ENCODE measurements around the gene LAMP1.

Gene LAMP1

DNA sequence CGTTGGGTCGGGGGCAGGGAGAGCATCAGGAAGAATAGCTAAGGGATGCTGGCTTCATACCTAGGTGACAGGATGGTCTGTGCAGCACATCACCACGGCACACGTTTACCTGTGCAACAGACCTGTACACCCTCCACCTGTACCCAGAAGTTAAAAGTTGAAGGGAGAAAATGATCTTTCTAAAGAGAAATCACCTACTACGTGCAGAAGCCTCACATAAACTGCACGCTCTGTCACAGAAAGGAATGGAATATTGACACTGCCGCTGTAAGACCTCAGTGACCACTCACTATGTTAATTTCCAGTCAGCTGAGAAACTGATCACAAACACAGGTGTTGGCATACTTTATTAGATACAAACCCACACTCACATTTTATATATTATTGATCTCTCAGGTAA is 26.8 kb downstream of the LAMP1 start:
- H3K79me2 ChIP-seq (ENCODE audit: control insufficient read depth, insufficient read depth, low read length), result no peaks in the 10 kb centered on the region
- peaks cover 6% of the 10 kb centered on the region for H3K36me3 ChIP-seq (ENCODE audit: control insufficient read depth, insufficient read depth, low read length)
- no peak overlapping the region for H2BK120ac ChIP-seq (ENCODE audit: low read depth, low read length)
- H3K9ac ChIP-seq (ENCODE audit: low read length), result no peak overlapping the region
- no peak overlapping the region for H3K56ac ChIP-seq (ENCODE audit: low read length)
- H2BK5ac ChIP-seq (ENCODE audit: low read length), result no peak overlapping the region
- no peaks in the 10 kb centered on the region for H3K4me1 ChIP-seq (ENCODE audit: control insufficient read depth, low read depth, low read length)
- H3K4me3 ChIP-seq (ENCODE audit: low read length), result no peak overlapping the region
- H3K79me1 ChIP-seq (ENCODE audit: low read length), result no peaks in the 10 kb centered on the region
- WGBS (ENCODE audit: extremely low coverage, insufficient coverage, low lambda C conversion rate), result no CpG with 5 or more reads among the region's 7 CpGs
- H3K18ac ChIP-seq (ENCODE audit: low read length), result no peak overlapping the region
- no peak overlapping the region for H2AK5ac ChIP-seq (ENCODE audit: low read length)
- H3K23ac ChIP-seq (ENCODE audit: low read length), result no peak overlapping the region
- H3K27me3 ChIP-seq (ENCODE audit: insufficient read depth, low read length, poor library complexity), result no peaks in the 10 kb centered on the region
- H3K4me2 ChIP-seq (ENCODE audit: low read length), result no peak overlapping the region
- H3K4ac ChIP-seq (ENCODE audit: low read depth, low read length), result no peak overlapping the region
- H3K27ac ChIP-seq (ENCODE audit: low read depth, low read length), result no peak overlapping the region
- DNase-seq, result no peak
- H4K5ac ChIP-seq (ENCODE audit: low read length), result no peak overlapping the region
- H4K8ac ChIP-seq (ENCODE audit: low read depth, low read length), result no peak overlapping the region
- H2BK15ac ChIP-seq (replicated peaks; ENCODE audit: low read depth), result no peak overlapping the region

DNA sequence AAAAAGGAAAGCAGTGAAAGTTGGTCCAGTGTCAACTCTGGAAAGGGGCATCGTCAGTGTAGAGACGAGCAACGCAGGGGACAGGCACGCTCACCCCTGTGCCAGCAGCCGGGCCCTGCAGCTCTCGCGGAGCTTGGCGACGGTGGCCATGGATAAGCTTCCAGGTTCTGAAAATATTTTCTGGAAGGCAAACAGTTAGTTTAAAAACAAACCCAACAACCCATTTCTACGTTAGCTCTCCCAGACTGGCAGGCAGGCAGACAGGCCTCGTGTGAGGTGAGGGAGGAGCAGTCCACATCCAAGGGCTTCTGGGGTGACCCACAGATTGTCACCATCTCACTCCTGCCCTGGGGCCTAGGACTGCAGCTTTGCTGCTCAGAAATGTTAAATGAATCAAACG is 27.4 kb downstream of the LAMP1 start:
- Histone ChIP-seq H3K4me1 (ENCODE audit: control insufficient read depth, low read depth, low read length) (no peaks in the 10 kb centered on the region), H3K4me3 (ENCODE audit: low read length) (no peak overlapping the region), H3K56ac (ENCODE audit: low read length) (no peak overlapping the region), H3K9ac (ENCODE audit: low read length) (no peak overlapping the region), H3K18ac (ENCODE audit: low read length) (no peak overlapping the region), H3K4ac (ENCODE audit: low read depth, low read length) (no peak overlapping the region), H3K23ac (ENCODE audit: low read length) (no peak overlapping the region), H4K8ac (ENCODE audit: low read depth, low read length) (no peak overlapping the region), H3K27ac (ENCODE audit: low read depth, low read length) (no peak overlapping the region), H2BK120ac (ENCODE audit: low read depth, low read length) (no peak overlapping the region), H4K5ac (ENCODE audit: low read length) (no peak overlapping the region), H3K27me3 (ENCODE audit: insufficient read depth, low read length, poor library complexity) (no peaks in the 10 kb centered on the region), H3K36me3 (ENCODE audit: control insufficient read depth, insufficient read depth, low read length) (peaks cover 6% of the 10 kb centered on the region), H3K79me2 (ENCODE audit: control insufficient read depth, insufficient read depth, low read length) (no peaks in the 10 kb centered on the region), H2BK5ac (ENCODE audit: low read length) (no peak overlapping the region), H3K4me2 (ENCODE audit: low read length) (no peak overlapping the region), H3K79me1 (ENCODE audit: low read length) (no peaks in the 10 kb centered on the region), H2BK15ac (replicated peaks; ENCODE audit: low read depth) (no peak overlapping the region), H2AK5ac (ENCODE audit: low read length) (no peak overlapping the region)
- no peak for DNase-seq
- no CpG with 5 or more reads among the region's 12 CpGs for WGBS (ENCODE audit: extremely low coverage, insufficient coverage, low lambda C conversion rate)

DNA sequence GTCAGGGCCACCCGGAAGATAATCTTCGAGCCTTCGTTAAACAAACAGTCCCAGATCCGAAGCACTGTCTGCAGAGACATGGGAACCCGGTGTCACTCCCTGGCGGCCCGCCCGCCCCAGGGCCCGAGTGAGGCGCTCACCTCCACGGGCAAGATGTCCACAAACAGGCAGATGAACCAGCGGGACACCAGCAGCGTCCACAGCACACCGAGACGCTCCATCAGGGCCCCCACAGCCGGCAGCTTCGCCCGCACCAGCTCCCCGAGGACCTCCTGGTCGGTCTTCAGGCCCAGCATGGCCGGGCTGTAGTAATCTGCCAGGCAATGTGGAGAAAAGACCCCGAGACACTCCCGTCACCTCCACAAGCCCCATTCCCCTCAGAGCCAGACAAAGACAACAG is 28.7 kb downstream of the LAMP1 start:
- Histone ChIP-seq H3K23ac (ENCODE audit: low read length) (no peak overlapping the region), H3K4me3 (ENCODE audit: low read length) (no peak overlapping the region), H4K5ac (ENCODE audit: low read length) (no peak overlapping the region), H3K9ac (ENCODE audit: low read length) (no peak overlapping the region), H3K27me3 (ENCODE audit: insufficient read depth, low read length, poor library complexity) (no peaks in the 10 kb centered on the region), H3K4me1 (ENCODE audit: control insufficient read depth, low read depth, low read length) (no peaks in the 10 kb centered on the region), H3K79me2 (ENCODE audit: control insufficient read depth, insufficient read depth, low read length) (no peaks in the 10 kb centered on the region), H3K4ac (ENCODE audit: low read depth, low read length) (no peak overlapping the region), H3K27ac (ENCODE audit: low read depth, low read length) (no peak overlapping the region), H3K36me3 (ENCODE audit: control insufficient read depth, insufficient read depth, low read length) (peaks cover 6% of the 10 kb centered on the region), H3K4me2 (ENCODE audit: low read length) (no peak overlapping the region), H2BK15ac (replicated peaks; ENCODE audit: low read depth) (no peak overlapping the region), H4K8ac (ENCODE audit: low read depth, low read length) (no peak overlapping the region), H2BK120ac (ENCODE audit: low read depth, low read length) (no peak overlapping the region), H2AK5ac (ENCODE audit: low read length) (no peak overlapping the region), H3K56ac (ENCODE audit: low read length) (no peak overlapping the region), H3K18ac (ENCODE audit: low read length) (no peak overlapping the region), H3K79me1 (ENCODE audit: low read length) (no peaks in the 10 kb centered on the region), H2BK5ac (ENCODE audit: low read length) (no peak overlapping the region)
- no peak for DNase-seq
- WGBS (ENCODE audit: extremely low coverage, insufficient coverage, low lambda C conversion rate), result no CpG with 5 or more reads among the region's 23 CpGs

DNA sequence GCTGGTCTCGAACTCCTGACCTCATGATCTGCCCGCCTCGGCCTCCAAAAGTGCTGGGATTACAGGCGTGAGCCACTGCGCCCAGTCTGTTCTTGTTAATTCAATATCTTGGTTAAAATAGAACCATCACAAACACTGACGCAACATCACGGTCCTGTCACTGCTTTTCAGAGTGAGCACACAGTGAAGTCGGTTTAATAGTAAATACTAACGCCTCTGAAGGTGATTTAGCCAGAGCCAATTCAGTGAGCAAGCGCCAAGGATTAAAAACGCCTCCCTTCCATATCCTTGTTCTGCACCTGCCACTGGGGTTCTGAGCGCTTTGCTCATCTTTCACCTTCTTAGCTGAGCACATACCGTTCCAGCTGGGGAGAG is 30.3 kb downstream of the LAMP1 start:
- Histone ChIP-seq H3K79me1 (ENCODE audit: low read length) (no peaks in the 10 kb centered on the region), H3K4me2 (ENCODE audit: low read length) (no peak overlapping the region), H3K36me3 (ENCODE audit: control insufficient read depth, insufficient read depth, low read length) (no peaks in the 10 kb centered on the region), H3K79me2 (ENCODE audit: control insufficient read depth, insufficient read depth, low read length) (no peaks in the 10 kb centered on the region), H3K4ac (ENCODE audit: low read depth, low read length) (no peak overlapping the region), H3K4me1 (ENCODE audit: control insufficient read depth, low read depth, low read length) (no peaks in the 10 kb centered on the region), H2AK5ac (ENCODE audit: low read length) (no peak overlapping the region), H2BK5ac (ENCODE audit: low read length) (no peak overlapping the region), H4K5ac (ENCODE audit: low read length) (no peak overlapping the region), H3K27ac (ENCODE audit: low read depth, low read length) (no peak overlapping the region), H2BK15ac (replicated peaks; ENCODE audit: low read depth) (no peak overlapping the region), H3K18ac (ENCODE audit: low read length) (no peak overlapping the region), H3K9ac (ENCODE audit: low read length) (no peak overlapping the region), H3K27me3 (ENCODE audit: insufficient read depth, low read length, poor library complexity) (no peaks in the 10 kb centered on the region), H4K8ac (ENCODE audit: low read depth, low read length) (no peak overlapping the region), H3K56ac (ENCODE audit: low read length) (no peak overlapping the region), H3K23ac (ENCODE audit: low read length) (no peak overlapping the region), H3K4me3 (ENCODE audit: low read length) (no peak overlapping the region), H2BK120ac (ENCODE audit: low read depth, low read length) (no peak overlapping the region)
- DNase-seq, result no peak
- no CpG with 5 or more reads among the region's 13 CpGs for WGBS (ENCODE audit: extremely low coverage, insufficient coverage, low lambda C conversion rate)

- no peak overlapping the region for H3K18ac ChIP-seq (ENCODE audit: low read length)
- H4K8ac ChIP-seq (ENCODE audit: low read depth, low read length), result no peak overlapping the region
- no peak overlapping the region for H2BK120ac ChIP-seq (ENCODE audit: low read depth, low read length)
- H3K23ac ChIP-seq (ENCODE audit: low read length), result no peak overlapping the region
- H3K4me3 ChIP-seq (ENCODE audit: low read length), result no peak overlapping the region
- no peaks in the 10 kb centered on the region for H3K79me1 ChIP-seq (ENCODE audit: low read length)
- WGBS (ENCODE audit: extremely low coverage, insufficient coverage, low lambda C conversion rate), result no CpG with 5 or more reads among the region's 20 CpGs
- H3K4ac ChIP-seq (ENCODE audit: low read depth, low read length), result no peak overlapping the region
- no peak overlapping the region for H4K5ac ChIP-seq (ENCODE audit: low read length)
- H3K4me1 ChIP-seq (ENCODE audit: control insufficient read depth, low read depth, low read length), result no peaks in the 10 kb centered on the region
- no peak for DNase-seq
- no peaks in the 10 kb centered on the region for H3K36me3 ChIP-seq (ENCODE audit: control insufficient read depth, insufficient read depth, low read length)
- no peak overlapping the region for H2AK5ac ChIP-seq (ENCODE audit: low read length)
- H2BK5ac ChIP-seq (ENCODE audit: low read length), result no peak overlapping the region
- H2BK15ac ChIP-seq (replicated peaks; ENCODE audit: low read depth), result no peak overlapping the region
- H3K9ac ChIP-seq (ENCODE audit: low read length), result no peak overlapping the region
- no peak overlapping the region for H3K27ac ChIP-seq (ENCODE audit: low read depth, low read length)
- H3K79me2 ChIP-seq (ENCODE audit: control insufficient read depth, insufficient read depth, low read length), result no peaks in the 10 kb centered on the region
- no peak overlapping the region for H3K4me2 ChIP-seq (ENCODE audit: low read length)
- no peaks in the 10 kb centered on the region for H3K27me3 ChIP-seq (ENCODE audit: insufficient read depth, low read length, poor library complexity)
- H3K56ac ChIP-seq (ENCODE audit: low read length), result no peak overlapping the region
Measured at GRCh38 chr13:113327766-113328471, 30.9 kb downstream of the LAMP1 start.

DNA sequence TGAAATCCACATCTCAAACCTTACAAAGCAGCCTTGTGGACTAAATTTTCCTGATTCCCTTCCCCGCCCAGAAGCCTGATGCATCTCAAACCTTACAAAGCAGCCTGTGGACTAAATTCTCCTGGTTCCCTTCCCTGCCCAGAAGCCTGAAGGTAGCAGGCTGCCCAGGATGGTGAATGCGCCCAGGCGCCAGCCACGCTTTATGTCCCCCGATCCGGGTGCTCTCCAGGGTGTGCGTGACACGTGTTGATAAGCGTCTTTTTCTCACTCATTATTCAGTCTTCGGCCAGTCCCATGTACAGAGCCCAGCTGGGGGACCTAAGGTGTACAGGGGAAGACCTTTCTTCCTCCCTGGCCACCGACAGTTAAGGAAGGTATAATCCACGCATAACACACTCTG is 31.8 kb downstream of the LAMP1 start:
- no peak overlapping the region for H4K8ac ChIP-seq (ENCODE audit: low read depth, low read length)
- no peaks in the 10 kb centered on the region for H3K79me1 ChIP-seq (ENCODE audit: low read length)
- H2BK120ac ChIP-seq (ENCODE audit: low read depth, low read length), result no peak overlapping the region
- H3K27me3 ChIP-seq (ENCODE audit: insufficient read depth, low read length, poor library complexity), result no peaks in the 10 kb centered on the region
- no CpG with 5 or more reads among the region's 12 CpGs for WGBS (ENCODE audit: extremely low coverage, insufficient coverage, low lambda C conversion rate)
- H3K27ac ChIP-seq (ENCODE audit: low read depth, low read length), result no peak overlapping the region
- H3K9ac ChIP-seq (ENCODE audit: low read length), result no peak overlapping the region
- no peak overlapping the region for H2BK5ac ChIP-seq (ENCODE audit: low read length)
- no peaks in the 10 kb centered on the region for H3K4me1 ChIP-seq (ENCODE audit: control insufficient read depth, low read depth, low read length)
- no peaks in the 10 kb centered on the region for H3K79me2 ChIP-seq (ENCODE audit: control insufficient read depth, insufficient read depth, low read length)
- no peaks in the 10 kb centered on the region for H3K36me3 ChIP-seq (ENCODE audit: control insufficient read depth, insufficient read depth, low read length)
- no peak overlapping the region for H3K4me3 ChIP-seq (ENCODE audit: low read length)
- no peak overlapping the region for H3K23ac ChIP-seq (ENCODE audit: low read length)
- H3K18ac ChIP-seq (ENCODE audit: low read length), result no peak overlapping the region
- H3K4me2 ChIP-seq (ENCODE audit: low read length), result no peak overlapping the region
- H3K56ac ChIP-seq (ENCODE audit: low read length), result no peak overlapping the region
- no peak overlapping the region for H3K4ac ChIP-seq (ENCODE audit: low read depth, low read length)
- DNase-seq, result no peak
- no peak overlapping the region for H2AK5ac ChIP-seq (ENCODE audit: low read length)
- no peak overlapping the region for H4K5ac ChIP-seq (ENCODE audit: low read length)
- H2BK15ac ChIP-seq (replicated peaks; ENCODE audit: low read depth), result no peak overlapping the region
